BLaER1 (cell line): ENCODE measurements around the gene CDKN2D.
"Not testable (repeated sequence)": the region's sequence is repeated elsewhere in the genome, so short reads cannot be mapped to it uniquely, and the experiment has no call there.

Experiments used
- H3K27ac ChIP-seq: shearing (Covaris generic); formaldehyde crosslinking; 2 replicates; pipeline ENCODE4 v1.8.1; 2022
- H3K27me3 ChIP-seq: shearing (Covaris generic); formaldehyde crosslinking; 2 replicates; pipeline ENCODE4 v1.8.1; 2022
- H3K36me3 ChIP-seq: shearing (Covaris generic); formaldehyde crosslinking; 2 replicates; pipeline ENCODE4 v1.8.1; 2022
- H3K4me1 ChIP-seq: shearing (Covaris generic); formaldehyde crosslinking; 2 replicates; pipeline ENCODE4 v1.8.1; 2022
- H3K4me2 ChIP-seq: shearing (Covaris generic); formaldehyde crosslinking; 2 replicates; pipeline ENCODE4 v1.8.1; 2022
- H3K4me3 ChIP-seq: shearing (Covaris generic); formaldehyde crosslinking; 2 replicates; pipeline ENCODE4 v1.8.1; 2022
- H3K9ac ChIP-seq: shearing (Covaris generic); formaldehyde crosslinking; 2 replicates; pipeline ENCODE4 v1.8.1; 2022
- H3K9me3 ChIP-seq: shearing (Covaris generic); formaldehyde crosslinking; 2 replicates; pipeline ENCODE4 v1.8.1; 2022
- H4K20me1 ChIP-seq: shearing (Covaris generic); formaldehyde crosslinking; 2 replicates; pipeline ENCODE4 v1.8.1; 2022
- Cebpa-rat ChIP-seq: shearing (Covaris generic); IDR thresholded peaks from 2 replicates; pipeline ENCODE4 v1.8.1; 2022

Gene CDKN2D

DNA sequence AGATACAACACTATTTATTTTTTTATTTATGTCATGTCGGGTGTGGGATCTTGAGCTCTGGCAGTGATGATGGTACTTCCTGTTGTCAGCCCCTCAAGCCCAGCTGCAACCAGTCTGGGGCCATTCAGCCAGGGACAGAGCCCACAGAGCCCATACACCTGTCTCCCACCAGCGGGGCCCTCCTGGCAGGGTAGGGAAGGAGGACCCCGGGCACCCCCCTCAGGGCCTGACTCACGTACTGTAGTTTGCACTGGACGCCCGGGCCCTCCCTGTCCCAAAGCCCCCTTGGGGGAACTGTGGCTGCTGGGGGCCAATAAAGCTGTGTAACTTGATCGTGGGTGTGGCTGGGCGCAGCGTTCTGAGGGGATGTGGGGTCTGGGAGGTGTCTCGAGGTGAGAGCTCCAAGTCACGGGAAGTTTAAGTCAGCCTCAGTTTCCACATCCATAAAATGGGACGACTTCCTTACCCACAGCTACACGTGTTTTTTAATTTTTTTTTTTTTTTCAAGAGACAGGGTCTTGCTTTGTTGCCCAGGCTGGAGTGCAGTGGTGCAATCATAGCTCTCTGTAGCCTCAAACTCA is 15.6 kb downstream of the CDKN2D start:
- H3K27ac ChIP-seq = peak overlapping the region; percentile 99

DNA sequence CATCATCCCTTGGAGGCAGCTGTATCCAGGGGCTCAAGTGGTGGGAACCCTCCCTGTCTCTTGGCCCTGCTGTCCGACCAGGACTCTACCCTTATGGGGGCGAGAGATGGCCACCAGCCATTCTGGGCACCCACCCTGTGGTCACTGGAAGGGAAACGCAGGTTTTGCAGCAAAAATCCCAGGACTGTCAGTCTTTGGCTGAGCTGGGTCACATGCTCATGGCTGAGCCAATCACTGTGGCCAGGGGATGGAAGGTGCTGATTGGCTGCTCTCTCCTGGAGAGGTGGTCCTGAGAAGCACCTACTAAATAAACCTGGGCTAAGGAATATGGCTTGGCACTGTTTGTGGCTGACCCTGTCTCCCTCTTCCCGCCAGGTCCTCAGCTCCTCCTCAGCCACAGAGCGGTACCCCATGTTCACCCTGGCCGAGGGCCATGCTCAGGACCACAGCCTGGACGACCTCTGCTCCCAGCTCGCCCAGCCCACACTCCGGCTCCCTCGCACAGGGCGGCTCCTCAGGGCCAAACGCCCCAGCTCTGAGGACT is 16.2 kb downstream of the CDKN2D start:
- Histone ChIP-seq H3K27me3 (no peaks in the 10 kb centered on the region), H3K4me2 (peak overlapping the region; percentile 86), H4K20me1 (0 out of 2 replicates have a peak, but pooled peaks cover 9% of the 10 kb centered on the region), H3K36me3 (peaks cover 92% of the 10 kb centered on the region), H3K27ac (peak overlapping the region; percentile 99), H3K9me3 (no peaks in the 10 kb centered on the region), H3K4me3 (peak overlapping the region; percentile 16), H3K4me1 (peaks cover 73% of the 10 kb centered on the region), H3K9ac (peak overlapping the region; percentile 85)
- TF ChIP-seq Cebpa-rat = no peak

More for the DNA sequence above, 15.6 kb downstream of the CDKN2D start:
- TF ChIP-seq Cebpa-rat = 0 out of 2 replicates have a peak, but pooled peaks have one; percentile 26
- Histone ChIP-seq H4K20me1 (0 out of 2 replicates have a peak, but pooled peaks cover 8% of the 10 kb centered on the region), H3K4me1 (peaks cover 79% of the 10 kb centered on the region), H3K9me3 (no peaks in the 10 kb centered on the region), H3K4me3 (peak overlapping the region; percentile 16), H3K27me3 (no peaks in the 10 kb centered on the region), H3K36me3 (peaks cover 92% of the 10 kb centered on the region), H3K9ac (peak overlapping the region; percentile 85), H3K4me2 (peak overlapping the region; percentile 86)

DNA sequence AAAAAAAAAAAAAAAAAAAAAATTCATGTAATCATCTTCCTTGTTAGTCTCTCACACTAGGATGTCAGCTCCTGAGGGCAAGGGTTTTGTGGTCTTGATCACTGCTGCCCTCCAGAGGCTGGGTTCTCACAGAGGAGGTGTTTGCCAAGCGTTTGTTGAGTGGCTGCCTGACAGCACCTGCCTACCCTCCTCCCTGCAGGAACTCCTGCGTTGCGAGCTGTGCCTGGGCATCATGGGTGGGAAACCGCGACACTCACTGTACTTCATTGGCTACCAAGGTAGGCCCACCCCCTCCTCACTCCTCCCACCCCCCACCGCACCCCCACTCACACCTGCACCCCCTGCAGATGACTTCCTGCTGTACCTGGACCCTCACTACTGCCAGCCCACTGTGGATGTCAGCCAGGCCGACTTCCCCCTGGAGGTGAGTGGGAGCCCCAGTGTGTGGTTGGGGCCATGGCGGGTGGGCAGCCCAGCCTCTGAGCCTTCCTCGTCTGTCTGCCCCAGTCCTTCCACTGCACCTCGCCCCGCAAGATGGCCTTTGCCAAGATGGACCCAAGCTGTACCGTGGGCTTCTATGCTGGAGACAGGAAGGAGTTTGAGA is 17.0 kb downstream of the CDKN2D start:
- Histone ChIP-seq H3K27me3 (no peaks in the 10 kb centered on the region), H3K36me3 (peaks cover 92% of the 10 kb centered on the region), H3K9me3 (no peaks in the 10 kb centered on the region), H3K4me1 (peaks cover 65% of the 10 kb centered on the region), H4K20me1 (peaks cover 14% of the 10 kb centered on the region; the same call in 1 of the 2 replicates), H3K4me2 (peak overlapping the region; percentile 86), H3K9ac (peak overlapping the region; percentile 85; the same call in 1 of the 2 replicates), H3K4me3 (peak overlapping the region; percentile 16; the same call in 1 of the 2 replicates), H3K27ac (peak overlapping the region; percentile 99)
- no peak for TF ChIP-seq Cebpa-rat

DNA sequence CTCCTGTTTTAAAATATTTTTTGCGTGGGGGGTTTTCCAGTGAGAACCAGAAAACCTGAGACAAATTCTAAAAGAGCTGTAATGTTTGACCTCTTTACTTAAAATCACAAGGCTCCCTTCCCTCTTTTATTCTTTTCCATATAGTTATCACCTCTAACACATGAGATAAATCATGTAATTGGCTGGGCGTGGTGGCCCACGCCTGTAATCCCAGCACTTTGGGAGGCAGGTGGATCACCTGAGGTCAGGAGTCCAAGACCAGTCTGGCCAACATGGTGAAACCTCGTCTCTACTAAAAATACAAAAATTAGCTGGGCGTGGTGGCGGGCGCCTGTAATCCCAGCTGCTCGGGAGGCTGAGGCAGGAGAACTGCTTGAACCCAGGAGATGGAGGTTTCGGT is 17.8 kb downstream of the CDKN2D start:
- Histone ChIP-seq H3K36me3 (peaks cover 92% of the 10 kb centered on the region), H3K27ac (peak overlapping the region; percentile 38; the same call in 1 of the 2 replicates), H3K4me1 (peaks cover 58% of the 10 kb centered on the region), H4K20me1 (peaks cover 21% of the 10 kb centered on the region; the same call in 1 of the 2 replicates)
- not testable (repeated sequence) for H3K27me3 ChIP-seq, H3K9ac ChIP-seq, H3K4me3 ChIP-seq, H3K4me2 ChIP-seq, H3K9me3 ChIP-seq

DNA sequence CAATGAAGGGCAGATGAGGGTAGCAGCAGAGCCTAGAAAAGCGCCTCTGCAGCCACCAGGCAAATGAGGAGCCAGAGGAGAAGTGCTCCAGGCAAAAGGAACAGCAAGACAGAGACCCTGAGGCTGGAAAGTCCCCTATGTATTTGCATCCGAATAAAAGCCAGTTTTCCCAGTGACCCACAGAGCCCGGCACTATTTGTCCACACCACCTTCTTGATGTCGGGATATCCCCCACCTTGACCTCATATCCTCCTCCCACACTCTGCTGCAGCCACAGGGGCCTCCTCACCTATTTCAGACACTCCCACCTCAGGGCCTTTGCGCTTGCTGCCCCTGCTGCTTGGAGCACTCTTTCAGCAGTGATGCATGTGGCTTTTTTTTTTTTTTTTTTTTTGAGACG is 18.4 kb downstream of the CDKN2D start:
- Histone ChIP-seq H3K9ac (no peak overlapping the region), H3K4me2 (no peak overlapping the region), H4K20me1 (peaks cover 28% of the 10 kb centered on the region; the same call in 1 of the 2 replicates), H3K36me3 (peaks cover 92% of the 10 kb centered on the region), H3K27me3 (no peaks in the 10 kb centered on the region), H3K4me3 (no peak overlapping the region), H3K27ac (0 out of 2 replicates have a peak overlapping the region, but pooled peaks have one; percentile 2), H3K9me3 (no peaks in the 10 kb centered on the region), H3K4me1 (peaks cover 58% of the 10 kb centered on the region)
- TF ChIP-seq Cebpa-rat = no peak

DNA sequence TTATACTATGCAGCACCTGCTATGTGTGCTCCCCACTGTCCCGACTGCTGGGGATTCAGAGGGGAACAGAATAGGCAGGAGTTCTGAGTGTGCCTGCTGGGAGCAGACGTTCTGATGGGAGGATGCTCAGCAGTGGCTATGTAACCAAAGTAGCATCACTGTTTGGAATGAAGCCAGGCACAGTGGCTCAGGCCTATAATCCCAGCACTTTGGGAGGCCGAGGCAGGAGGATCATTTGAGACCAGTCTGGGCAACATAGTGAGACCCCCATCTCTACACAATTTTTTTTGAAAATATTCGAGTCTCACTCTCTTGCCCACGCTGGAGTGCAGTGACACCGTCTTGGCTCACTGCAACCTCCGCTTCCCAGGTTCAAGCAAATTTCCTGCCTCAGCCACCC is 19.0 kb downstream of the CDKN2D start:
- no peak overlapping the region for H3K27ac ChIP-seq
- no peak overlapping the region for H3K9ac ChIP-seq
- H3K4me1 ChIP-seq = peaks cover 58% of the 10 kb centered on the region
- no peaks in the 10 kb centered on the region for H3K9me3 ChIP-seq
- H4K20me1 ChIP-seq = peaks cover 34% of the 10 kb centered on the region; the same call in 1 of the 2 replicates
- peaks cover 88% of the 10 kb centered on the region for H3K36me3 ChIP-seq
- H3K4me2 ChIP-seq = no peak overlapping the region
- no peak for TF ChIP-seq Cebpa-rat
- no peak overlapping the region for H3K4me3 ChIP-seq
- no peaks in the 10 kb centered on the region for H3K27me3 ChIP-seq

DNA sequence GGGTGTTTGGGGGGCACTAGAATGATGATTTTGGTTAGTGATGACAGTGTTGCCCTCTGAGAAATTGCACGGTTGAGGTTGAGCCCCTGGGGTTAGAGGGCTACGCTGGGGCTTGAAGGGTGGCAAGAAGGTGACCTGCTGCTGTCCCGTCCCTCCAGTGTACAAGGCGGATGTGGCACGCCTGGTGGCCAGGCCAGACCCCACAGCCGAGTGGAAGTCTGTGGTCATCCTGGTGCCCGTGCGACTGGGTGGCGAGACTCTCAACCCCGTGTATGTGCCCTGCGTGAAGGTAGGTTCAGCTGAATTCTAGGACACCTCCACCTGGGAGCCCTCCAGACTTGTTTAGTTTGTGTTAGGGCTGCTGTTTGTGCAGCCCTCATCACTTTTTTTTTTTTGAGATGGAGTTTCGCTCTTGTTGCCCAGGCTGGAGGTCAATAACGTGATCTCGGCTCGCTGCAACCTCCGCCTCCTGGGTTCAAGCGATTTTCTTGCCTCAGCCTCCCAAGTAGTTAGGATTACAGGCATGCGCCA is 20.0 kb downstream of the CDKN2D start:
- no peaks in the 10 kb centered on the region for H3K27me3 ChIP-seq
- peaks cover 55% of the 10 kb centered on the region for H3K4me1 ChIP-seq
- no peak for TF ChIP-seq Cebpa-rat
- peaks cover 39% of the 10 kb centered on the region; the same call in 1 of the 2 replicates for H4K20me1 ChIP-seq
- H3K27ac ChIP-seq = no peak overlapping the region
- no peak overlapping the region for H3K9ac ChIP-seq
- H3K36me3 ChIP-seq = peaks cover 83% of the 10 kb centered on the region
- H3K4me3 ChIP-seq = no peak overlapping the region
- H3K4me2 ChIP-seq = no peak overlapping the region
- no peaks in the 10 kb centered on the region for H3K9me3 ChIP-seq

DNA sequence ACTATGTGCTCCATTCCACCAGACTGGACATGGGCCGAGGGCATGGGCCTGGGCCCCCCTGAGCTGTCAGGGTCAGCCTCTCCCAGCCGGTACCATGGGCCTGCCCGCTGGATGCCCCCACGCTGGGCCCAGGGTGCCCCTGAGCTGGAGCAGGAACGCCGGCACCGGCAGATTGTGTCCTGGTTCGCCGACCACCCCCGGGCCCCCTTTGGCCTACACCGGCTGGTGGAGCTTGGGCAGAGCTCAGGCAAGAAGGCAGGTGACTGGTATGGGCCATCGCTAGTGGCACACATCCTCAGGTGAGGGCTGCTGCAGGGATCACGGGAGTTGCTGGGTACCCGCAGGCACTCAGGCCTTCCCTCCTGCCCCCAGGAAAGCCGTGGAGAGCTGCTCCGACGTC is 22.0 kb downstream of the CDKN2D start:
- Histone ChIP-seq H3K27ac (peak overlapping the region; percentile 41; the same call in 1 of the 2 replicates), H3K36me3 (peaks cover 67% of the 10 kb centered on the region), H4K20me1 (peaks cover 39% of the 10 kb centered on the region; the same call in 1 of the 2 replicates), H3K9ac (peak overlapping the region; percentile 35; the same call in 1 of the 2 replicates), H3K4me3 (no peak overlapping the region), H3K9me3 (no peaks in the 10 kb centered on the region), H3K4me1 (peaks cover 52% of the 10 kb centered on the region), H3K4me2 (no peak overlapping the region), H3K27me3 (no peaks in the 10 kb centered on the region)
- no peak for TF ChIP-seq Cebpa-rat

DNA sequence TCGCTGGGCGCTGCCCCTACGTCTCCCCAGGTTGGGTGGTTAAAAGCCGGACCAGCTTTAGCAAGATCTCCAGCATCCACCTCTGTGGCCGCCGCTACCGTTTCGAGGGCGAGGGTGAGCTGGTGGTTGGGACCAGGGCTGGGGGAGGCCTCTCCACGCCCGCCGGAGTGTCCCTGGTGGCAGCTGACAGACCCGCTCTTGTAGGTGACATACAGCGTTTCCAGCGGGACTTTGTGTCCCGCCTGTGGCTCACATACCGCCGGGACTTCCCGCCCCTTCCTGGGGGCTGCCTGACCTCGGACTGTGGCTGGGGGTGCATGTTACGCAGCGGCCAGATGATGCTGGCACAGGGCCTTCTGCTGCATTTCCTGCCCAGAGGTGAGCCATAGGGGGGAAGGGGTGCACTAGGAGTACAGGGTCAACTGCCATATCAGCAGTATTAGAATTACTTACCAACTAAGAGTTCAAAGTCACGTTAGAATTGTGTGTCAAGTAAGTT is 24.0 kb downstream of the CDKN2D start:
- Histone ChIP-seq H3K4me3 (peak overlapping the region; percentile 89), H3K4me1 (peaks cover 40% of the 10 kb centered on the region), H3K9ac (peak overlapping the region; percentile 98), H4K20me1 (peaks cover 39% of the 10 kb centered on the region; the same call in 1 of the 2 replicates), H3K27ac (peak overlapping the region; percentile 98), H3K27me3 (no peaks in the 10 kb centered on the region), H3K36me3 (peaks cover 47% of the 10 kb centered on the region), H3K9me3 (no peaks in the 10 kb centered on the region), H3K4me2 (peak overlapping the region; percentile 98)
- TF ChIP-seq Cebpa-rat = no peak
